Measurements from ENCODE around the gene SLC35C1. TPM values are rescaled to one million over a fixed set of nuclear protein-coding genes. Genes with fewer than 3 reads are reported as not detected.

SLC35C1 gene
- total and polyA plus RNA-seq, 2 of the 8 experiments (the other 6 are each of a cell fraction or from before 2014, with no cell fraction given) = 4.6 to 10.6 TPM

DNA sequence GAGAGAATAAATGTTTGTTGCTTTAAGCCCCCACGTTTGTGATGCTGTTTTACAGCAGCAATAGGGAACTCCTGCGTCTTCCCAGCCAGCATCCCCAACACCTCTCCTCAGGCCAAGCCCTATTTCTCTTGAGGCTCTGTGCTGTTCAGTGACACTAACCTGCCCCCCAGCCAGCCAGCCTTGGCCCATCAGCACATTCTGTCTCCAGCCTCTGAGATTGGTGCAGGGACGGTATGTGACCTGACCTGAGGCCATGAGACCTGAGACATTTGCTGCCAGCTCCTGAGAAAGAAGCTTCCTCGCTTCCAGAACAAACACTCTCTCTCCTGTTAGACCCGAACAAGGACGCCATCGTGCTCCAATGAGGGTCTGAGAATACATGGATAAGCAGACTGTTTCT lies 38.5 kb upstream of the SLC35C1 start:
- Histone ChIP-seq H2BK20ac (ENCODE audit: low read length) (no peak overlapping the region), H3K23ac (ENCODE audit: insufficient read length) (no peak overlapping the region), H4K8ac (ENCODE audit: extremely low read depth, insufficient read depth, low read length) (no peak overlapping the region), H3K18ac (ENCODE audit: extremely low read depth, low read length) (no peak overlapping the region), H3K36me3 (ENCODE audit: control insufficient read depth in 2 of 4, insufficient read depth in 4 of 4, low read length in 3 of 4) (no peaks in the 10 kb centered on the region), H3K9me3 (ENCODE audit: insufficient read depth in 2 of 2, low read depth in 1 of 2, low read length in 1 of 2) (no peaks in the 10 kb centered on the region), H3K4ac (replicated peaks; ENCODE audit: insufficient read length, low read depth, low read length) (no peak overlapping the region), H3K27ac (ENCODE audit: low read depth, low read length) (no peak overlapping the region), H2BK5ac (ENCODE audit: low read depth, low read length) (no peak overlapping the region), H4K20me1 (replicated peaks in 1 of 2; ENCODE audit: control insufficient read depth in 1 of 2, insufficient read depth in 2 of 2, low read length in 2 of 2) (no peaks in the 10 kb centered on the region), H4K91ac (replicated peaks; ENCODE audit: insufficient read length, low read length) (no peak overlapping the region), H3K79me1 (ENCODE audit: low read depth, low read length) (no peaks in the 10 kb centered on the region), H2BK120ac (replicated peaks; ENCODE audit: low read depth, low read length) (no peak overlapping the region), H2BK15ac (ENCODE audit: low read length) (no peak overlapping the region), H4K5ac (ENCODE audit: insufficient read length, low read depth, low read length) (no peak overlapping the region), H2BK12ac (ENCODE audit: low read depth, low read length) (peak overlapping the region; percentile 27; the same call in 1 of the 2 replicates), H3K79me2 (ENCODE audit: control insufficient read depth in 1 of 2, insufficient read depth in 2 of 2, low read length in 2 of 2) (no peaks in the 10 kb centered on the region), H3K4me2 (ENCODE audit: insufficient read depth in 1 of 2, low read depth in 2 of 2, low read length in 2 of 2) (no peak overlapping the region), H3K9ac (replicated peaks in 1 of 4; ENCODE audit: extremely low read depth in 1 of 4, low read depth in 3 of 4, low read length in 3 of 4) (no peak overlapping the region), H3K27me3 (replicated peaks in 1 of 4; ENCODE audit: control insufficient read depth in 3 of 4, extremely low read depth in 1 of 4, insufficient read depth in 3 of 4, low read length in 3 of 4) (peaks cover 0 to 2% (median 1%) of the 10 kb centered on the region in 4 experiments; a peak in 5 of 7 replicates), H3K14ac (ENCODE audit: insufficient read length) (no peak overlapping the region), H3K56ac (replicated peaks; ENCODE audit: insufficient read length, low read depth, low read length) (no peak overlapping the region), H3K4me3 (ENCODE audit: extremely low read depth in 1 of 4, insufficient read depth in 2 of 4, low read depth in 3 of 4, low read length in 4 of 4) (no peak overlapping the region), H3K4me1 (replicated peaks in 1 of 4; ENCODE audit: control insufficient read depth in 3 of 4, insufficient read depth in 4 of 4, low read length in 3 of 4) (no peaks in the 10 kb centered on the region), H2AK5ac (ENCODE audit: low read depth, low read length) (no peak overlapping the region), H2AFZ (ENCODE audit: low read length) (no peak overlapping the region; the same call in 1 of the 2 replicates), H3K23me2 (ENCODE audit: low read depth, low read length) (peaks cover 2% of the 10 kb centered on the region; the same call in 1 of the 2 replicates)
- FAIRE-seq (no peak), DNase-seq (ENCODE audit: low read depth in 1 of 2, low spot score in 2 of 2) (no peak)
- POLR2A ChIA-PET (ENCODE audit: partially characterized antibody) = no interaction called here
- CTCF ChIA-PET (ENCODE audit: partially characterized antibody) = interaction anchor here (0.6 to 7.2 kb wide), 3 partner anchors 82 to 108 kb away, joined by 3 to 89 read pairs (median 3); no protein-coding TSS in a partner anchor
- WGBS, 2 experiments (ENCODE audit: extremely low coverage in 1 of 2, insufficient coverage in 1 of 2, insufficient read length in 1 of 2, insufficient replicate concordance in 2 of 2, low coverage in 1 of 2, low lambda C conversion rate in 2 of 2, missing lambda C conversion rate in 1 of 2) = 84% methylated on average over 7 of the region's 7 CpGs; no CpG with 5 or more reads in 1 of the 2 experiments

Data from H1 (cell line).